GM12873 (cell line): ENCODE results near the gene C3orf38.

ENCODE experiments used
- CTCF ChIP-seq: IDR thresholded peaks from 2 replicates; pipeline ENCODE4 v1.5.1; 2012; ENCODE audit warnings: low read depth, mild to moderate bottlenecking, moderate library complexity, low read length, control low read depth; ENCODE audit not compliant: insufficient read depth; ENCODE audit errors: missing control alignments

The C3orf38 gene

GRCh38 chr3:88123526-88123925, 26.2 kb upstream of the C3orf38 start:
- TF ChIP-seq CTCF: no peak

GRCh38 chr3:88131695-88132094, 18.1 kb upstream of the C3orf38 start:
- no peak for TF ChIP-seq CTCF

GRCh38 chr3:88132894-88133293, 16.9 kb upstream of the C3orf38 start:
- TF ChIP-seq CTCF: no peak

GRCh38 chr3:88133711-88134263, 16.0 kb upstream of the C3orf38 start:
- no peak for TF ChIP-seq CTCF

- no peak for TF ChIP-seq CTCF
Observed at GRCh38 chr3:88137836-88138235, 11.9 kb upstream of the C3orf38 start.

- no peak for TF ChIP-seq CTCF
Observed at GRCh38 chr3:88141458-88142083, 8.2 kb upstream of the C3orf38 start.

GRCh38 chr3:88142094-88142624, 7.6 kb upstream of the C3orf38 start:
- TF ChIP-seq CTCF: no peak
